ENCODE measurements around the gene TMEM200A. TPM values are rescaled to one million over a fixed set of nuclear protein-coding genes. Genes with fewer than 3 reads are reported as not detected.

The TMEM200A gene
- total and polyA plus RNA-seq, 2 donors (not counting 3 experiments of a cell fraction or from before 2014, with no cell fraction given) = 0.58 to 0.75 TPM

GRCh38 chr6:130395164-130395563 is 29.3 kb downstream of the TMEM200A start:
- Histone ChIP-seq H3K79me2 (ENCODE audit: control insufficient read depth, insufficient read depth, low read length) (no peaks in the 10 kb centered on the region), H3K9me1 (replicated peaks; ENCODE audit: control insufficient read depth, extremely low read depth, insufficient read depth, low read length) (no peaks in the 10 kb centered on the region), H3K27me3 (ENCODE audit: control insufficient read depth in 2 of 2, insufficient read depth in 2 of 2, low read length in 2 of 2) (no peaks in the 10 kb centered on the region), H4K20me1 (replicated peaks; ENCODE audit: control insufficient read depth, extremely low read depth, insufficient read depth, low read length) (no peaks in the 10 kb centered on the region), H3K36me3 (ENCODE audit: control insufficient read depth in 2 of 2, extremely low read depth in 1 of 2, insufficient read depth in 2 of 2, low read length in 2 of 2) (no peaks in the 10 kb centered on the region), H3K4me3 (replicated peaks in 1 of 3; ENCODE audit: insufficient read depth in 1 of 3, low read depth in 1 of 3, low read length in 3 of 3) (no peak overlapping the region), H3K4me1 (ENCODE audit: control insufficient read depth, extremely low read depth, insufficient read depth, low read length) (no peaks in the 10 kb centered on the region), H3K4me2 (ENCODE audit: insufficient read depth, low read length) (no peak overlapping the region), H3K9ac (replicated peaks; ENCODE audit: extremely low read depth, insufficient read depth, low read length) (no peak overlapping the region), H2AFZ (ENCODE audit: low read depth, low read length) (no peak overlapping the region), H3K9me3 (replicated peaks; ENCODE audit: control insufficient read depth, insufficient read depth, low read length) (no peaks in the 10 kb centered on the region), H3K27ac (ENCODE audit: insufficient read depth, low read depth, low read length) (no peak overlapping the region)
- dilution Hi-C loops (cut with MboI; ENCODE audit: extremely low pct_ligation_motif_present, low sequenced_read_pairs) = no loop called here
- intact Hi-C loops (cut with micrococcal nuclease) = no loop called here
- no peak for DNase-seq (ENCODE audit: low read depth, low spot score)
- no peak for FAIRE-seq
- POLR2A ChIA-PET = no interaction called here
- TF ChIP-seq POLR2AphosphoS5 (IDR thresholded peaks at IDR 0.05; ENCODE audit: insufficient read depth, low read depth, low read length) = no peak
- TF ChIP-seq JUN (IDR thresholded peaks at IDR 0.05; ENCODE audit: borderline replicate concordance, insufficient read depth, insufficient read length, low read depth) = no peak
- TF ChIP-seq, protein P1, sequence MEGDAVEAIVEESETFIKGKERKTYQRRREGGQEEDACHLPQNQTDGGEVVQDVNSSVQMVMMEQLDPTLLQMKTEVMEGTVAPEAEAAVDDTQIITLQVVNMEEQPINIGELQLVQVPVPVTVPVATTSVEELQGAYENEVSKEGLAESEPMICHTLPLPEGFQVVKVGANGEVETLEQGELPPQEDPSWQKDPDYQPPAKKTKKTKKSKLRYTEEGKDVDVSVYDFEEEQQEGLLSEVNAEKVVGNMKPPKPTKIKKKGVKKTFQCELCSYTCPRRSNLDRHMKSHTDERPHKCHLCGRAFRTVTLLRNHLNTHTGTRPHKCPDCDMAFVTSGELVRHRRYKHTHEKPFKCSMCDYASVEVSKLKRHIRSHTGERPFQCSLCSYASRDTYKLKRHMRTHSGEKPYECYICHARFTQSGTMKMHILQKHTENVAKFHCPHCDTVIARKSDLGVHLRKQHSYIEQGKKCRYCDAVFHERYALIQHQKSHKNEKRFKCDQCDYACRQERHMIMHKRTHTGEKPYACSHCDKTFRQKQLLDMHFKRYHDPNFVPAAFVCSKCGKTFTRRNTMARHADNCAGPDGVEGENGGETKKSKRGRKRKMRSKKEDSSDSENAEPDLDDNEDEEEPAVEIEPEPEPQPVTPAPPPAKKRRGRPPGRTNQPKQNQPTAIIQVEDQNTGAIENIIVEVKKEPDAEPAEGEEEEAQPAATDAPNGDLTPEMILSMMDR (IDR thresholded peaks at IDR 0.05; ENCODE audit: extremely low read depth in 1 of 2, insufficient read depth in 1 of 2, low read depth in 1 of 2, low read length in 2 of 2) = no peak
- no peak for TF ChIP-seq MYC (IDR thresholded peaks at IDR 0.05; ENCODE audit: low read depth, low read length)
- no peak for TF ChIP-seq EZH2 (IDR thresholded peaks at IDR 0.05; ENCODE audit: borderline replicate concordance, low read depth, low read length, severe bottlenecking)
- TF ChIP-seq MAX (IDR thresholded peaks at IDR 0.05; ENCODE audit: insufficient read depth, insufficient read length) = no peak
- no peak for TF ChIP-seq POLR2A (IDR thresholded peaks at IDR 0.05; ENCODE audit: low read depth, low read length)
- no peak for TF ChIP-seq GATA2 (IDR thresholded peaks at IDR 0.05; ENCODE audit: insufficient read depth, insufficient read length, low read depth, low read length)
- no peak for TF ChIP-seq FOS (IDR thresholded peaks at IDR 0.05; ENCODE audit: borderline replicate concordance, insufficient read depth, low read length)
- no TSS peak for BruUV-seq (replicated peaks)
- CTCF ChIA-PET = interaction anchor here (1.0 to 2.2 kb wide), 4 partner anchors 11 to 303 kb away, joined by 3 to 7 read pairs (median 5); partner anchors contain the start of gene TMEM200A

Data from endothelial cell of umbilical vein (primary cell).